ENCODE measurements around the gene RTBDN.

DNA sequence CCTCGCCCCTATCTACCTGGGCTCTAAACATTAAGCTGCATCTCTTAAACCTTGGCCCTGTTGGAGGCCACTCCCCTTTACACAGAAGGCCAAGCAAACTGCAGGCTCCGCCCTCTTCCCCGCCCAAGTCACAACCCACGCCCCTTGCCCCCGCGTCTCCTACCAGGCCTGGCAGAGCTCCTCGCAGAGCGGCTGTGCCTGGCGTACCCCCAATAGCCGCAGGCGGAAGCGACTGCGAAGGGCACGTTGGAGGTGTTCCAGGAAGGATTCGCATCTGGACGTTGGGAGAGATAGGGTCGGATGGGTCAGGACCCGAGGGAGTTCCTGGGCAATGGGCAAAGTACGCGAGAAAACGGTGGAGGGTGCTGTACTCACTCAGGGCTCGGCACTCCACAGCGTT is 5.9 kb downstream of the RTBDN start:
- TF ChIP-seq, protein P1, sequence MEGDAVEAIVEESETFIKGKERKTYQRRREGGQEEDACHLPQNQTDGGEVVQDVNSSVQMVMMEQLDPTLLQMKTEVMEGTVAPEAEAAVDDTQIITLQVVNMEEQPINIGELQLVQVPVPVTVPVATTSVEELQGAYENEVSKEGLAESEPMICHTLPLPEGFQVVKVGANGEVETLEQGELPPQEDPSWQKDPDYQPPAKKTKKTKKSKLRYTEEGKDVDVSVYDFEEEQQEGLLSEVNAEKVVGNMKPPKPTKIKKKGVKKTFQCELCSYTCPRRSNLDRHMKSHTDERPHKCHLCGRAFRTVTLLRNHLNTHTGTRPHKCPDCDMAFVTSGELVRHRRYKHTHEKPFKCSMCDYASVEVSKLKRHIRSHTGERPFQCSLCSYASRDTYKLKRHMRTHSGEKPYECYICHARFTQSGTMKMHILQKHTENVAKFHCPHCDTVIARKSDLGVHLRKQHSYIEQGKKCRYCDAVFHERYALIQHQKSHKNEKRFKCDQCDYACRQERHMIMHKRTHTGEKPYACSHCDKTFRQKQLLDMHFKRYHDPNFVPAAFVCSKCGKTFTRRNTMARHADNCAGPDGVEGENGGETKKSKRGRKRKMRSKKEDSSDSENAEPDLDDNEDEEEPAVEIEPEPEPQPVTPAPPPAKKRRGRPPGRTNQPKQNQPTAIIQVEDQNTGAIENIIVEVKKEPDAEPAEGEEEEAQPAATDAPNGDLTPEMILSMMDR (IDR thresholded peaks at IDR 0.05; ENCODE audit: low read depth, low read length, poor library complexity, severe bottlenecking): no peak
- no peak for TF ChIP-seq EZH2phosphoT487 (IDR thresholded peaks at IDR 0.05; ENCODE audit: borderline replicate concordance, low read length)
